HG02938 (cell line): ENCODE results near the gene FBXW11.

Experiments used
- ATAC-seq: cut with Tn5 transposase; IDR thresholded peaks from one replicate; pipeline ENCODE4 v1.9.1; 2021; ENCODE audit warnings: mild to moderate bottlenecking, moderate library complexity; ENCODE audit not compliant: unreplicated experiment

Gene FBXW11

GRCh38 chr5:172006321-172007174 is at the start of gene FBXW11:
Gene FBXW11, minus strand, starts transcription at chr5:172006638. Its CDS starts 136 bp downstream, at chr5:172006502.
- ATAC-seq: peak; percentile 78

- no peak for ATAC-seq
Measured at GRCh38 chr5:172055996-172056395, 49.6 kb upstream of the FBXW11 start.

GRCh38 chr5:172055421-172055820 is 49.0 kb upstream of the FBXW11 start:
- ATAC-seq: no peak

DNA sequence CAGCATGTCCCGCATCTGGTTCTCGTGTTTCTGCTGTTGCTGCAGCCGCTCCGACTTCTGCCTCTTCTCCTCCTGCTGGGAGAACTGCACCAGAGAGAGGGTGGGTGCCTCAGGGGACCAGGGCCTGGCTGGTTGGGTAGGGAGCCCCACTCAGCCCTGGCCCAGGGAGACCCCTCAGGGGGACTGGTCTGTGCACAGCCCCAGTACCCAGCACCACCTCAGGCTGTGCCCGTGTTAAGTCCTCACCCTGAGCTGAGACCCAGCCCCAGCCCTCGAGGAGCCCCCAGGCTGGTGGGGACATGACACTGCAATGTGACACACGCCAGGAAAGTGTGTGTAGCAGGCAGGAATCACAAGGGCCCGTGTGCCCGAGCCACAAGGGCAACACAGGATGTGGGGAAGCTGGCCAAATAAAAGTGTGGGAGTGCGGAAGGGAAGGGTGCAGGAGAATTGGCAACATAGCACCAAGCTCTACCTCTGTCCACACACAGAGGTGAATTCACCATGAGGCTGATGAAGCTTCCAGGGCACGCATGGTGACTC is 48.2 kb upstream of the FBXW11 start:
- no peak for ATAC-seq

DNA sequence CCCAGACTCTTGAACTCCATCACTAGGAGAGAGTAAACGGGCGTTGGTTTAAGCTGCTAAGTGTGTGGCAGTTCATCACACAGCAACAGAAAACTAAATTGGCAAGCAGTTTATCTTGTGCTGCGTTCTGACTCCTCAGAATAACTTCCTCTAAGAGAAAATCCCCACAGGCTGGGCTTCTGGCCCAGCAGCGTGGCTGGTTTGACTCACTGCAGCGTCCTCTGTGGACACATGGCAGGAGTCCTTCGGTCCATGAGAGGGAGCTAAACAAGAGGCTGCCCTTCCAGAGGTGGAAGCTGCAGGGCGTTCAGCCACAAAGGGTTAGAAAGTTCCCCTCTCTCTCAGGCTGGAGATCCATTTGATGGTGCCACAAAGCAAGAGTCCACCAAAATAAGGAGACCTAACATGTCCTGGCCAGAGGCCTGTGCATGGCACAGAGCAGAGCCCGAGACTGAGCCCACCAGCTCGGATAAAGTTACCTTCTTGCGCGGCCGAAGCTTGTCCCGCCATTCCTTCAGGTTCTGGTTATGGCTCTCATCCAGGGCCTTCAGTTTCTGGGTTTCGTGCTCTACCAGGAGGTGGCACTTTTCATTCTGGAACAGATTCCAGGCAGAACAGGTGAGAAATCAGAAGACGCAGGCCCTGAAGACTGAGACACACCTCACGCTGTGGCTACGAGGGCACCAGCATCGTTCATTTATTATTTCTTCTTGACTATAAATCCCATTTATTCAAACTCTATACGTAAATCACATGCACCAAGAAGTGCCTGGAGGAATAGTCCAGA is 46.2 kb upstream of the FBXW11 start:
- ATAC-seq: no peak

DNA sequence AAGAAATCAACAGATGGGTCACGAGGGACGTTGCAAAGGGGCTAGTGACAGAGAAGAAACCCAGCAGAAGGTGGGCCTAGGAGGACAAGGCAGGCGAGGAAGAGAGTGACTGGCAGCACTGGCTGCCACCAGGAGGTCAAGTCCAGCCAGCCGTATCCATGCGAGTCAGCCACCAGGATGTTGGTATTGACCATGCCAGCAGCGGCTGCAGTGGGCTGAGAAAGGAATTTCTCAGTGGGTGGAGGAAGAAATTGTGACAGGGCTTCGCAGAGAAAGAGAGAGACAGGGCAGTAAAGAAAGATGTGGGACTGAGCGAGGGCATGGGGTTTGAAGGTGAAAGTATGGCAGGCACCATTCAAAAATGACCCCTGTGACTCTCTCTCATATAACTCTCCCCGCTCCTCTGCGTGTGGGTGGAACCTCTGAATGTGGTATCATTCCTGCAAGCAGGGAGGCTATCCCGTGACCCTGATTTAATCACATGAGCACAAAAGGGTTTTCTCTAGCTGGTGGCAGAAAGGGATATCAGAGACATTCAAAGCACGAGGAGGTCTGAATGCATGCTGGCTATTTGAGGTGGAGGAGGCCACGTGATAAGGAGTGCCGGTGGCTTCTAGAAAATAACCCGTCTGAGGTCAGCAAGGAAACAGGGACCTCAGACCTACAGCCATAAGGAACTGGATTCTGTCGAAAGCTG is 45.4 kb upstream of the FBXW11 start:
- no peak for ATAC-seq

DNA sequence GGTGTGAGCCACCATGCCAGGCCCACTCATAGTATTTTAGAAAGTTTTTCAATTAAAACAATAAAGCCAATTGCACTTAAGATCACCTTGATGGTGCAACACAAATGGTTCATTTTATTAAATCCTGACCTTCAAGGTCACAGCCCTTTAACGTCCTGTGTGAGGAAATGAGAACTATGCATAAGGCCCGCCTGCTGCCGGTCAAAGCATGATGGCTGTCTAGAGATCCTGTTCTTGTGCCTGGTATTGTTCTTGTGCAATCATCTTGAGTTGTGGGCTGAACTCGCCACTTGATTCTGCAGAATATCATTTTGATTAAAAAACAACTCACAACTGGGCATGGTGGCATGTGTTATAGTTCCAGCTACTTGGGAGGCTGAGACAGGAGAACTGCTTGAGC is 43.6 kb upstream of the FBXW11 start:
- ATAC-seq: no peak

DNA sequence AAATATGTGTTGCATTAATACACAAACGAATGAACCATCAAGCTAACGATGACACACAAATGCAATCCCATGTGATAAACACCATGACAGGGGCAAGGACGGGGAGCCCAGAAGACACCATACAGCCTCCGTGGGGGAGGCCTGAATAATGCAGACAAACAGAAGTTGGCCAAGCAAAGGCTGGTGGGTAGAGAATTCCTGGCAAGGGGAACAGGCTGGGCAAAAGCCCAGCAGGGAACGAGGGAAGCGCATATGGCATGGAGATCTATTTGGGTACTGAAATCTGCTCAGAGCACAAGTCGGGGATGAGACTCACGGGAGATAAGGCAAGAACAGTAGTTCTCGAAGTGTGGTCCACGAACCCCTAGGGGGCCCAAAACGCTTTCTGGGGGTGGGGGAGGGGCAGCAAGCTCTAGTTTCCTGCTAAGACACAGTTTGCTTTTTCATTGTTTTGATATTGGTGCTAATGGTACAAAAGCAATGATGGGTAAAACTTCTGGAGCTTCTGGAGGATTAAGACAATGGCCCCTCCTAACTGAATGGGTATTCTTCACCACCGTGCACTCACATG is 42.9 kb upstream of the FBXW11 start:
- no peak for ATAC-seq

GRCh38 chr5:172048539-172049101 is 42.2 kb upstream of the FBXW11 start:
- no peak for ATAC-seq

- ATAC-seq: no peak
Measured at GRCh38 chr5:172048170-172048422, 41.7 kb upstream of the FBXW11 start.

DNA sequence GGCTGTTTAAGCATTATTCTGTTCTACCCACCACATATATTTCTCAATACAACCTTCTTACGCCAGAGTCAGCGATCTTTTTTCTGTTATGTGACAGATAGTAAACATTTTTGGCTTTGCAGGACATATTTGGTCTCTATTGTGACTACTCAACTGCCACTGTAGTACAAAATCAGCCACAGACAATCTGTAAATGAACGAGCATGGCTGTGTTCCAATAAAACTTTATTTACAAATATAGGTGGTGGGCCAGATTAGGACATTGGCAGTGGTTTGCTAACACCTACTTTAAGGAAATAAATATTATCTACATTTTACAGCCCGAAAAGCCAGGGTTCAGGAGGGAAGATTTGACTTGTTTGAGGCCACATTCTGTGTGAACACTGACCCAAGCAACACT is 40.2 kb upstream of the FBXW11 start:
- no peak for ATAC-seq

DNA sequence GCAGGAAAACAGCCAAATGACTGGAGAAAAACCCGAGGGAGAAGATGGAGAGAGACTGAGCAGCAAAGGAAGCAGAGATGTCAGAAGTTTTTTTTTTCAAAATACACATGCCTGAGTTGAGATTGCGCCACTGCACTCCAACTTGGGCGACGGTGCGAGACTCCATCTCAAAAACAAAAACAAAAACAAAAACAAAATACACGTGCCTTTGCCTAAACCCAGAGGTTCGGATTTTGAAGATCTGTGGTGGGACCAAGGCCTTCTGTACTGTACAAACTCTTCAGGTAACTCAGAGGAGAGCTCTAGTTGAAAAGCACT is 38.8 kb upstream of the FBXW11 start:
- no peak for ATAC-seq

DNA sequence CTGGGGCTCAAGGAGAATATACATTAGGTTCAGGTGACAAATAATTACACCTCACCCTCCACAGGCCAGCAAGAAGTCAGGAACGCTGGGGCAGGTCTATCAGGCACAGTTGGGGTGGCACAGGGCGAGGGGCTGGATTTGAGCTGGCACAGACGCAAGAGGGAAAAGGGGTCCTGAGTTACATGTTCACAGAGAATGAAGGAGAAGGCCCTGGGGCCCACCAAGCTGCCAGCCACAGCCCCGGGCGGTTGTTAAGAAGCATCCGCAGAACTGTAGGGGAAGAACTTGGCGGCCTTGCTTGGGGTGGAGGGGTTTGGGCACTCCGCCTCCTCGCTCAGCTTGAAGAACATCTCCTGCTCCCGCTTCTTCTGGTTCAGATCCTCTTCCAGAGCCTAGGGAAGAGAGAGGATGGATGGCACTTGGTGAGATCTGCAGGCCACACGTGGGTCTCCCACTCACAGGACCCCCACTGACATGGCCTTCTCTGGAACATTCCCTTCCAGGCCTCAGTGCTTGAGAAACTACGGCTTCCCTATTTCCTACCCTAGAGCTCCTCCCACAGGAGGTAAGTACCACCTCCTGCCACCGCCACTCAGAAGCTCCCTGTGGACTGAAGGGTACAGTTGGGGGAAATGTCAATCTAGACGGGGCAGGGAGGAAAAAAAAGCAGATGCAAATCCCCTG is 38.3 kb upstream of the FBXW11 start:
- ATAC-seq: no peak

- ATAC-seq: no peak
Measured at GRCh38 chr5:172043865-172044264, 37.4 kb upstream of the FBXW11 start.

DNA sequence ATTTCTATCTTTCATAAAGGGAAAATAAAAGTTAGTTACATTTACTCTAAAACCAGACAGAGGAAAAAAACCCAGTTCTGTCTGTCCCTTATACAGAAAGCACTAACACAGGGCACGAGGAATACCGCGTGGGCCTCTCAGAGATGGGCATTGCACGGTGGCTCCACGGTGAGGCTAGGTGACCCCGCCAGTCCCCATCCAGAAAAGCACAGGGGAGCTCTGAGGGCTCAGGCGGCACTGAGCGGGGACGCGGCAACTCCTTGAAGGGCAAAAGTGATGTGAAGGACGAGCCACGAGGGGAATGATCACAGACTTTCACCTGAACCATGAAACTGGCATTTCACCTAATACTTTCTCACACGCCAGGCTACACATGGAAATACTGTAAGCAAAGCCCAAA is 35.7 kb upstream of the FBXW11 start:
- ATAC-seq: no peak

GRCh38 chr5:172038167-172038566 is 31.7 kb upstream of the FBXW11 start:
- no peak for ATAC-seq

DNA sequence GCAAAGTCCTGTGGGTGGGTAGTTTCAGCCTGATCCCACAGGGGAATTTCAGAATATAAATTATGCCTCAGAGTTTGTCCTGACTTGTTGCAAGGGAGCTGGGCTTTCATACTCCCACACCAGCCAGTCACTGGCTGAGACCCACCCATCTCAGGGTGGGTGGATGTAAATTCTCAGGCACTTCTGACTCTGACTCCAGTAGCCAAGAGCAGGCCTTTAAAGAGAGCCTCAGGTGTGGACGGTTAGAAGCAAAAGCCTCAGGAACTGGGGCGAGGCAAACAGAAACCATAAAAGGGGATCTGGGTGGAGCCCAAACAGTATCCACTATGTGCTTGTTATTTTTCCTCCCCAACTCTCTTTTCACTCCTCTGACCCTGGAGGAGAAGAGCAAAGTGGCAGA is 28.6 kb upstream of the FBXW11 start:
- no peak for ATAC-seq

DNA sequence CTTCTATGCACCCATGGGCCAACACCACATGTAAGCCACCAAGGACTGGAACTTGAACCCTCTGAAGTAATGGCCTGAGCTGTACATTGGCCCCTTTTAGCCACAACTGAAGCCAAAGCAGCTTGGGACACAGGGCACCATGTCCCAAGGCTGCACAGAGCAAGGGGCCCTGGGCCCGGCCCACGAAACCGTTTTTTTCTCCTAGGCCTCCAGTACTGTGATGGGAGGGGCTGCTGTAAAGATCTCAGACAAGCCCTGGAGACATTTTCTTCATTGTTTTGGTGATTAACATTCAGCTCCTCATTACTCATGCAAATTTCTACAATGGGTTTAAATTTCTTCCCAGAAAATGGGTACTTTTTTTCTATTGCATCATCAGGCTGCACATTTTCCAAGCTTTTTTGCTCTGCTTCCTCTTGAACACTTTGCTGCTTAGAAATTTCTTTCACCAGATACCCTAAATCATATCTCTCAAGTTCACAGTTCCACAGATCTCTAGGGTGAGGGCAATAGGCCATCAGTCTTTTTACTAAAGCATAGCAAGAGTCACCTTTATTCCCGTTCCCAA is 25.5 kb upstream of the FBXW11 start:
- ATAC-seq: no peak

- ATAC-seq: no peak
Measured at GRCh38 chr5:172029876-172030275, 23.4 kb upstream of the FBXW11 start.

DNA sequence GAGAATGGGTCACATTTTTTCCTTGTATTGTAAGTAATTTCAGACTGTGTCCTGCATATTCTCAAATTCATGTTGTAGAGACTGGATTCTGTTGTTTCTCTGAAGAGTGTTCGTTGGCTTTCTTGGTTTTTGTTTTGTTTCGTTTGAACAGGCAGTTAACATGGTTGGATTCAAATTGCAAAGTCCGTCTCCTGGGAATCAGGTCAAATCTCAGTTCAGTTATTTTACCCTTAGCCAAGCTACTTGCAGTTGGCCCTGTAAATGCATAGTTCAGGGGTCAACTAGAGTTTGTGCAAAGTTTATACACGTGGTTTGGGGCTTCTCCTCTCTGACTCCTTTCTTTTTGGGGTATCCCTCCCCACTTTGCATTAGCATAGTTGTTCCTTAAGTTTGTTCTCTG is 21.7 kb upstream of the FBXW11 start:
- ATAC-seq: no peak
